Measurements from ENCODE around the gene LEF1. TPM values are rescaled to one million over a fixed set of nuclear protein-coding genes. Genes with fewer than 3 reads are reported as not detected.

LEF1 gene
- total RNA-seq, 1 donor from 2014 or later: 76.6 TPM

GRCh38 chr4:108180513-108180912 is 11.8 kb upstream of the LEF1 start:
- peaks cover 20% of the 10 kb centered on the region for H3K4me1 Mint-ChIP-seq
- no peak for DNase-seq (ENCODE audit: low spot score in 2 of 2, unreplicated experiment in 2 of 2)
- no peaks in the 10 kb centered on the region for H3K27me3 Mint-ChIP-seq (ENCODE audit: low read depth)
- H3K27ac Mint-ChIP-seq: no peak overlapping the region
- no peaks in the 10 kb centered on the region for H3K9me3 Mint-ChIP-seq
- H3K4me3 Mint-ChIP-seq: no peak overlapping the region
- no peak for TF ChIP-seq CTCF (IDR thresholded peaks at IDR 0.05; ENCODE audit: unreplicated experiment)
- H3K36me3 Mint-ChIP-seq: no peaks in the 10 kb centered on the region

- TF ChIP-seq CTCF (IDR thresholded peaks at IDR 0.05; ENCODE audit: unreplicated experiment): no peak
- Mint-ChIP-seq H3K27me3 (ENCODE audit: low read depth) (peaks cover 9% of the 10 kb centered on the region), H3K27ac (no peak overlapping the region), H3K4me1 (peaks cover 26% of the 10 kb centered on the region), H3K9me3 (no peaks in the 10 kb centered on the region), H3K4me3 (no peak overlapping the region), H3K36me3 (no peaks in the 10 kb centered on the region)
- no peak for DNase-seq (ENCODE audit: low spot score in 2 of 2, unreplicated experiment in 2 of 2)
Measured at GRCh38 chr4:108175966-108176365, 7.2 kb upstream of the LEF1 start.

- Mint-ChIP-seq H3K4me3 (no peak overlapping the region), H3K9me3 (no peaks in the 10 kb centered on the region), H3K36me3 (no peaks in the 10 kb centered on the region), H3K4me1 (peaks cover 37% of the 10 kb centered on the region), H3K27ac (peak overlapping the region; percentile 96), H3K27me3 (ENCODE audit: low read depth) (peaks cover 20% of the 10 kb centered on the region)
- no peak for TF ChIP-seq CTCF (IDR thresholded peaks at IDR 0.05; ENCODE audit: unreplicated experiment)
- DNase-seq (ENCODE audit: low spot score in 2 of 2, unreplicated experiment in 2 of 2): no peak
Measured at GRCh38 chr4:108174856-108175255, 6.1 kb upstream of the LEF1 start.

- peak overlapping the region; percentile 96 for H3K27ac Mint-ChIP-seq
- H3K9me3 Mint-ChIP-seq: no peaks in the 10 kb centered on the region
- no peak for TF ChIP-seq CTCF (IDR thresholded peaks at IDR 0.05; ENCODE audit: unreplicated experiment)
- DNase-seq (ENCODE audit: low spot score in 2 of 2, unreplicated experiment in 2 of 2): no peak
- peaks cover 46% of the 10 kb centered on the region for H3K4me1 Mint-ChIP-seq
- H3K4me3 Mint-ChIP-seq: peak overlapping the region; percentile 73
- H3K36me3 Mint-ChIP-seq: no peaks in the 10 kb centered on the region
- H3K27me3 Mint-ChIP-seq (ENCODE audit: low read depth): peaks cover 26% of the 10 kb centered on the region
Measured at GRCh38 chr4:108173599-108174057, 4.9 kb upstream of the LEF1 start.

GRCh38 chr4:108172753-108173598 is 4.2 kb upstream of the LEF1 start:
- Mint-ChIP-seq H3K4me1 (peaks cover 46% of the 10 kb centered on the region), H3K27me3 (ENCODE audit: low read depth) (peaks cover 26% of the 10 kb centered on the region), H3K27ac (peak overlapping the region; percentile 96), H3K9me3 (no peaks in the 10 kb centered on the region), H3K4me3 (peak overlapping the region; percentile 73), H3K36me3 (no peaks in the 10 kb centered on the region)
- TF ChIP-seq CTCF (IDR thresholded peaks at IDR 0.05; ENCODE audit: unreplicated experiment): no peak
- DNase-seq (ENCODE audit: low spot score in 2 of 2, unreplicated experiment in 2 of 2): peak; percentile 73 to 84

All from mesothelial cell of epicardium (in vitro differentiated cells).